Kidney (tissue), 14 donors: Measurements from ENCODE around the gene MTHFSD. TPM values are rescaled to one million over a fixed set of nuclear protein-coding genes. Genes with fewer than 3 reads are reported as not detected.

ENCODE experiments used
- DNase-seq, 5 donors: peaks; one replicate each; pipeline ENCODE4 v3.0.0-alpha.2; 2013 to 2020
- FAIRE-seq: peaks from 2 replicates; lab custom pipeline; 2012; peaks lifted over from hg19 to GRCh38; lab: Jason Lieb, UNC
- H3K27ac ChIP-seq, 2 donors: one replicate each; pipeline ENCODE4 v1.7.0; 2013; ENCODE audit warnings: low read depth in 2 of 2, low read length in 2 of 2, inconsistent platforms in 1 of 2
- H3K27me3 ChIP-seq: one replicate; pipeline ENCODE4 v1.7.1; 2013; ENCODE audit warnings: low read length, inconsistent platforms; ENCODE audit not compliant: control insufficient read depth, insufficient read depth
- H3K36me3 ChIP-seq, 3 donors: one replicate each; pipeline versions ENCODE4 v1.7.0 to v1.7.1; 2013; ENCODE audit warnings: low read length in 3 of 3, control low read depth in 1 of 3, inconsistent platforms in 1 of 3; ENCODE audit not compliant: insufficient read depth in 3 of 3, control insufficient read depth in 2 of 3
- H3K4me1 ChIP-seq, 3 donors: one replicate each; pipeline versions ENCODE4 v1.7.0 to v1.7.1; 2013; ENCODE audit warnings: low read length in 3 of 3, inconsistent platforms in 1 of 3, low read depth in 1 of 3; ENCODE audit not compliant: control insufficient read depth in 2 of 3, insufficient read depth in 2 of 3
- H3K4me3 ChIP-seq, 3 donors: one replicate each; pipeline versions ENCODE4 v1.7.0 to v1.8.1; 2013; ENCODE audit warnings: low read length in 3 of 3, control low read depth in 1 of 3, inconsistent platforms in 1 of 3
- H3K9ac ChIP-seq, 3 donors: one replicate each; pipeline versions ENCODE4 v1.7.0 to v1.7.1; 2013; ENCODE audit warnings: low read length in 3 of 3, control low read depth in 1 of 3, inconsistent platforms in 1 of 3
- H3K9me3 ChIP-seq, 3 donors: one replicate each; pipeline versions ENCODE4 v1.7.0 to v1.7.1; 2013; ENCODE audit warnings: low read length in 3 of 3, control low read depth in 1 of 3, inconsistent platforms in 1 of 3; ENCODE audit not compliant: control insufficient read depth in 2 of 3, insufficient read depth in 1 of 3
- intact Hi-C: fragments of 100-400 bp; cut with DNase I; formaldehyde crosslinking; loops from one replicate; pipeline ENCODE4 v1.11.1; 2022
- polyA plus RNA-seq: library from polyadenylated mRNA; stranded (reverse); fragments of 350-450 nt; fragmentation: Illumina TruSeq; extraction: RNeasy Lipid Tissue Mini Kit (QIAGEN cat#74804); gene quantifications from one replicate; pipeline ENCODE4 v1.2.3, GENCODE V29; 2014; ENCODE audit warnings: low read depth, low replicate concordance; ENCODE audit not compliant: insufficient read depth
- total RNA-seq: library from RNA; stranded (reverse); fragmentation: NEBNext Ultra II Directional; extraction: Animal tissue kit (Norgen Biotek cat#: 25700); gene quantifications from one replicate; pipeline ENCODE4 v1.2.1, GENCODE V29; 2021
- TF ChIP-seq, protein P1 (sequence below): IDR thresholded peaks from 3 replicates; pipeline ENCODE4 v1.5.1; 2012; ENCODE audit warnings: mild to moderate bottlenecking, moderate library complexity, borderline replicate concordance; ENCODE audit not compliant: insufficient read depth; ENCODE audit errors: extremely low read depth
- donor health status: control.
- donor health status: control.
- donor health status: control.
- donor health status: control.
- donor health status: control.
- donor health status: DM: yes; HTN: yes; CAD: no.
- donor health status: Normal renal cell carcinoma (clear cell type).

MTHFSD gene
- total and polyA plus RNA-seq, 2 donors from 2014 or later = 11.3 to 26.2 TPM

DNA sequence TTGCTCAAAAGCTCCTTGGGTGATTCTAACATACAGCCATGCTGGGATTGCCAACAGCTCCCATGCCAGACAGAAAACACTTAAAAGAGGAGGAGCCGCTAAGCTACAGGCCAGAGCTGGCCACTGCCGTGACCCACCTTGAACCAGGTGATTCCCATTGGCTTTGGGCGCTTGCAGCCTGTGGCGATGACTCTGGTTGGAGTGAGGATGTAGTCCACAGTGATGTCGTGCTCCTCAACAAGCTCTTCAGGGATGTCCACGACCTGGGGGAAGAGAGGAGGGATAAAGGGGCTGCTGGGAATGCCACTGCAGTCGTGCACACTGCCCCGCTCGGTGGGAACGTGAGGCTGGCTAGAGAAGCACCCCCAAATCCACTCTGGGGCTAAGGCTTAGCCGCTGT lies 13.5 kb downstream of the MTHFSD start:
- no peak overlapping the region for H3K27ac ChIP-seq
- H3K36me3 ChIP-seq = peaks cover 3 to 49% (median 22%) of the 10 kb centered on the region in 3 donors
- DNase-seq (peak in 1 of 5 donors; percentile 16), FAIRE-seq (no peak)
- H3K4me1 ChIP-seq = no peaks in the 10 kb centered on the region
- H3K4me3 ChIP-seq = no peak overlapping the region
- H3K27me3 ChIP-seq = no peaks in the 10 kb centered on the region
- H3K9ac ChIP-seq = no peak overlapping the region
- TF ChIP-seq, protein P1, sequence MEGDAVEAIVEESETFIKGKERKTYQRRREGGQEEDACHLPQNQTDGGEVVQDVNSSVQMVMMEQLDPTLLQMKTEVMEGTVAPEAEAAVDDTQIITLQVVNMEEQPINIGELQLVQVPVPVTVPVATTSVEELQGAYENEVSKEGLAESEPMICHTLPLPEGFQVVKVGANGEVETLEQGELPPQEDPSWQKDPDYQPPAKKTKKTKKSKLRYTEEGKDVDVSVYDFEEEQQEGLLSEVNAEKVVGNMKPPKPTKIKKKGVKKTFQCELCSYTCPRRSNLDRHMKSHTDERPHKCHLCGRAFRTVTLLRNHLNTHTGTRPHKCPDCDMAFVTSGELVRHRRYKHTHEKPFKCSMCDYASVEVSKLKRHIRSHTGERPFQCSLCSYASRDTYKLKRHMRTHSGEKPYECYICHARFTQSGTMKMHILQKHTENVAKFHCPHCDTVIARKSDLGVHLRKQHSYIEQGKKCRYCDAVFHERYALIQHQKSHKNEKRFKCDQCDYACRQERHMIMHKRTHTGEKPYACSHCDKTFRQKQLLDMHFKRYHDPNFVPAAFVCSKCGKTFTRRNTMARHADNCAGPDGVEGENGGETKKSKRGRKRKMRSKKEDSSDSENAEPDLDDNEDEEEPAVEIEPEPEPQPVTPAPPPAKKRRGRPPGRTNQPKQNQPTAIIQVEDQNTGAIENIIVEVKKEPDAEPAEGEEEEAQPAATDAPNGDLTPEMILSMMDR = no peak
- intact Hi-C loops = no loop called here
- H3K9me3 ChIP-seq = no peaks in the 10 kb centered on the region

DNA sequence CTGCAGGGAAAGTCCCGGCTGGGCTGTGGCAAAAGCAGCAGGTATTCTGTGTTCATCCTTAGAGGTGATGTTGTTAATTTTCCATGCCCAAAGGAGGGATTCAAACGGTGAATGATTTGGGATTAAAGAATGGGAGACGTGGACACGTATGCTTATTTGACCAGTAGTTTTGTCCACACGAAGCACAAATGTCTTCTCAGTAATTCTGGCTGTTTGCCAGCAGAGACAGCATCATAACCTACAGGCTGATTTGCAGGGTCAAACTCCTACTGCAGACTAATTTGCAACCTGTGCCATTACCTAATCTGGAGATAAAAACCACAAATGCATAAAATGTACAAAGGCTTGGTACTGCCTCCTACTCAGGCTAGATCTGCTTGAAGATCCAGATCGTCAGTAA lies 14.1 kb downstream of the MTHFSD start:
- Histone ChIP-seq H3K9me3 (no peaks in the 10 kb centered on the region), H3K36me3 (peaks cover 3 to 43% (median 22%) of the 10 kb centered on the region in 3 donors), H3K27me3 (no peaks in the 10 kb centered on the region), H3K4me1 (no peaks in the 10 kb centered on the region), H3K4me3 (no peak overlapping the region), H3K27ac (no peak overlapping the region), H3K9ac (no peak overlapping the region)
- intact Hi-C loops = no loop called here
- no peak for FAIRE-seq
- no peak for DNase-seq
- TF ChIP-seq, protein P1 = no peak

DNA sequence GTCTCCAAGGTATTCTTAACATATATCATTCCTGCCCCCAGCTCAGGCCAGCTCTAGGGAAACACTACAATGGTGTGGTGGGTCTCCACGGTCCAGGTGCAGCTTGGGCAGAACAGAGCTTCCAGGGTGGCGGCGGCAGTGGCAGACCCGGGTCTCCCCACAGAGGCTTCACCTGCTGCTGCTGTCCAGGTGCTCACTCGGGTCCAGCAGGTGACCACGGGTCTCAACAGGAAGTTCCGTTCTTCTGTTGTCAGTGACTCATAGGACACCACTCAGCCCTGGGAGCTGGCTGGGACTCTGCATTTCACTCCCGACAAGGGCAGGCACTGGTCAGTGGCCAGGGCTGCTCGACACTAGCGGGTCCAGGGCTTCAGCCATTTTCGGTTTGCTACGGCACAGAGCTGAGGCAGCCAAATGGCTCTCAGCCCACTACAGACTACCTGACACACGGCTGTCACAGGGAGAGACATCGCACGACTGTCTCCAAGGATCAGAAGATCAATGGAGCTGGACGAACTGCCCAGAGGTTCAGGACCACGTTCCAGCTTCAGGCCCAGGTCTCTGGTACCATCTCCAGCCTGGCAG lies 16.7 kb downstream of the MTHFSD start:
- Histone ChIP-seq H3K4me1 (no peaks in the 10 kb centered on the region), H3K36me3 (peaks cover 3 to 42% (median 22%) of the 10 kb centered on the region in 3 donors), H3K27me3 (no peaks in the 10 kb centered on the region), H3K9me3 (no peaks in the 10 kb centered on the region), H3K27ac (no peak overlapping the region), H3K9ac (no peak overlapping the region), H3K4me3 (no peak overlapping the region)
- TF ChIP-seq, protein P1 = no peak
- peak in 1 of 5 donors; percentile 40 for DNase-seq
- intact Hi-C loops = no loop called here
- FAIRE-seq = no peak

DNA sequence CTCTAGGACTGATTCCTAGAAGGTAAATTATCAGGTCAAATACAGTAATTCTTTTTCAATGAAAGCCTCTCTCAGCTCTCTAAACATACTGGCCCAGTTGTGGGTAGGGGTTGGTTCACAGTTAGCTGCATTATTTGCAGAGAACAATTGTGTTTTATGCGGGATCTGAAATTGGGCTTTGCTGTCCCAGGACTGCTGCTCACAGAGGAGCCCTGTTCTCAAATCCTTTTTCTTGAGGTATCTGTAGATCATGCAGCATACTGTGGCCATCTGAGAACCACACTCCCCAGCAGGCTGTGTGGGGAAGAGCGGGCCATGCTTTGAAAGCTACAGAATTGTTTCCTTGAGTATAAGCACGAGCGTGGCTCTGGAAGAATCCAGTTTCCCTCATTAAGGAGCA lies 17.5 kb downstream of the MTHFSD start:
- DNase-seq = no peak
- Histone ChIP-seq H3K36me3 (peaks cover 3 to 42% (median 19%) of the 10 kb centered on the region in 3 donors), H3K27ac (no peak overlapping the region), H3K4me3 (no peak overlapping the region), H3K4me1 (no peaks in the 10 kb centered on the region), H3K27me3 (no peaks in the 10 kb centered on the region), H3K9me3 (no peaks in the 10 kb centered on the region), H3K9ac (no peak overlapping the region)
- FAIRE-seq = no peak
- intact Hi-C loops = no loop called here
- TF ChIP-seq, protein P1 = no peak
